Measurements from ENCODE around the gene CNR1. TPM values are rescaled to one million over a fixed set of nuclear protein-coding genes. Genes with fewer than 3 reads are reported as not detected.
A peak's percentile ranks its signal among the peaks of the same experiment; 100 is the strongest.

CNR1 gene
- total RNA-seq, 1 donor from 2014 or later, result 21.1 TPM

DNA sequence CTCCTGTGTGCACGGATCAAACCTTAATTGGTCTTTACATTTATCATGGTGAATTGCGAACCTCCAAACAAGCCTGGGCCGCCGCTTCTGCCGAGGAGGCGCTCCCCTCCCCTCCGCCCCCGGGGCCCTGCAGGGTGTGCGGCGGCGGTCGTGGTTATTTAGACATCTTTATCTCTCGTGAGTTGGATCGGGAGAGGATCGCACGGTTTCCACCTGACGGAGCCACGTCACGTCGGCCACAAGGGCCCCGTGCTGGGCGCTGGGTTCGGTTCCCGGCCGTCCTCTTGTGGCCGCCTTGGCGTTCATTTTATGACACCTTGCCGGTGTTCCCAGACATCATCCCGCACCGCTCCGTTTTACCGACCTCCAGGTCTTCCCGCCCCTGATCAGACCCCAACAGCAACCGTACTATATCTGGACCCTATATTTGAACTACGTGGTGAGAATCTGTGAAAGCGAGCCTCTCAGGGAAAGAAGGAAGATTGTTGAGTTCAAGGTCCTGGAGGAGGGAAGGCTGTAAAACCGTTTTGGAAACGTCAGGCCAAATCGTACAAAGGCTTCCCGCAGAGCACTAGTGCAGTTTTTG lies 1.3 kb upstream of the CNR1 start:
- Histone ChIP-seq H3K27ac (no peak overlapping the region), H3K27me3 (ENCODE audit: low read depth) (peaks cover 53% of the 10 kb centered on the region), H3K36me3 (no peaks in the 10 kb centered on the region), H3K4me1 (peaks cover 13% of the 10 kb centered on the region), H3K4me3 (peak overlapping the region; percentile 65), H3K9me3 (no peaks in the 10 kb centered on the region)
- ATAC-seq (no peak), DNase-seq (peak; percentile 45)
- TF ChIP-seq, protein P1, sequence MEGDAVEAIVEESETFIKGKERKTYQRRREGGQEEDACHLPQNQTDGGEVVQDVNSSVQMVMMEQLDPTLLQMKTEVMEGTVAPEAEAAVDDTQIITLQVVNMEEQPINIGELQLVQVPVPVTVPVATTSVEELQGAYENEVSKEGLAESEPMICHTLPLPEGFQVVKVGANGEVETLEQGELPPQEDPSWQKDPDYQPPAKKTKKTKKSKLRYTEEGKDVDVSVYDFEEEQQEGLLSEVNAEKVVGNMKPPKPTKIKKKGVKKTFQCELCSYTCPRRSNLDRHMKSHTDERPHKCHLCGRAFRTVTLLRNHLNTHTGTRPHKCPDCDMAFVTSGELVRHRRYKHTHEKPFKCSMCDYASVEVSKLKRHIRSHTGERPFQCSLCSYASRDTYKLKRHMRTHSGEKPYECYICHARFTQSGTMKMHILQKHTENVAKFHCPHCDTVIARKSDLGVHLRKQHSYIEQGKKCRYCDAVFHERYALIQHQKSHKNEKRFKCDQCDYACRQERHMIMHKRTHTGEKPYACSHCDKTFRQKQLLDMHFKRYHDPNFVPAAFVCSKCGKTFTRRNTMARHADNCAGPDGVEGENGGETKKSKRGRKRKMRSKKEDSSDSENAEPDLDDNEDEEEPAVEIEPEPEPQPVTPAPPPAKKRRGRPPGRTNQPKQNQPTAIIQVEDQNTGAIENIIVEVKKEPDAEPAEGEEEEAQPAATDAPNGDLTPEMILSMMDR (IDR thresholded peaks at IDR 0.05), result no peak
- intact Hi-C loops (cut with DNase I), result no loop called here

DNA sequence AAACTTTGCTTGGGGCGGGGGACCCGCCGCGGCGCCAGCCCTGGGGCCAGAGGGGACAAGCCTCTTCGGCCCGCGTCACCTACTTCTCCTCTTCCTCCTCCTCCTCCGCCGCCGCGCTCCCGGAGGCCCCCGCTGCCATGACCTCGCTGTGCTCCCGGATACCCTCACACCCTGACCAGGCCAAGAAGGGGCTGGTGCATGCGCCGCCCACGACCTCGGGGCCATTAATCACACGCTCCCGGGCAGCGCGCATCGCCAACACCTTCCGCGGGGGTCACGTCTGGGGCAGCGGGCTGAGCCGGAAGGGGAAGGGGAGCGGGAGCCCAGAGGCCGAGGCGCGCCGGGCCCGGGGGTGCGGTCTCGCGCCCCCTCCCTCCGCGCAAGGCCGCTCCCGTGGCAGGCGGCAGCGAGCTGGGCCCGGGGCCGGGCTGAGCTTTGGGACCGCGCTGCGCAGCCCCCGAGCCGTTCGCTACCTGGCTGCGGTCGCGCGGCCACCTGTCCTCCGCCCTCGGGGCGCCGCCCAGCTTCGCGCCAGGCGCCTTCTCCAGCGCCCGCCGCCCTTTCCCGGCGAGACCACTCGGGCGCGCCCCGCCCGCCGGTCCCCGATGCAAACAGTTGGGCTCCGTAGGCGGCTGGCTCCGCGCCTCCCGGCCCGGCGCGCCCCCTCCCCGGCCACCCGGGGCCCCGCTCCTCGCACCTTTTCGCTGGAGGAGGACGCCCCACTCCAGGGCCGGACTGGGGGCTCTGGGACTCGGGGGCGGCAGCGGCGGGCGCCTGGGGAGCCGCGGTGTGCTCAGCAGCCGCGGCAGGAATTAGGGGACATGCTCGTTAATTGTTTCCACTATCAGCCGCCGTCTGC lies 575 bp upstream of the CNR1 start:
- Histone ChIP-seq H3K4me1 (peaks cover 13% of the 10 kb centered on the region), H3K4me3 (peak overlapping the region; percentile 65), H3K27ac (peak overlapping the region; percentile 71), H3K27me3 (ENCODE audit: low read depth) (peaks cover 54% of the 10 kb centered on the region), H3K9me3 (no peaks in the 10 kb centered on the region), H3K36me3 (no peaks in the 10 kb centered on the region)
- intact Hi-C loops (cut with DNase I), result no loop called here
- TF ChIP-seq, protein P1 (IDR thresholded peaks at IDR 0.05), result no peak
- DNase-seq, result peak; percentile 51
- ATAC-seq, result peak; percentile 60 to 73

DNA sequence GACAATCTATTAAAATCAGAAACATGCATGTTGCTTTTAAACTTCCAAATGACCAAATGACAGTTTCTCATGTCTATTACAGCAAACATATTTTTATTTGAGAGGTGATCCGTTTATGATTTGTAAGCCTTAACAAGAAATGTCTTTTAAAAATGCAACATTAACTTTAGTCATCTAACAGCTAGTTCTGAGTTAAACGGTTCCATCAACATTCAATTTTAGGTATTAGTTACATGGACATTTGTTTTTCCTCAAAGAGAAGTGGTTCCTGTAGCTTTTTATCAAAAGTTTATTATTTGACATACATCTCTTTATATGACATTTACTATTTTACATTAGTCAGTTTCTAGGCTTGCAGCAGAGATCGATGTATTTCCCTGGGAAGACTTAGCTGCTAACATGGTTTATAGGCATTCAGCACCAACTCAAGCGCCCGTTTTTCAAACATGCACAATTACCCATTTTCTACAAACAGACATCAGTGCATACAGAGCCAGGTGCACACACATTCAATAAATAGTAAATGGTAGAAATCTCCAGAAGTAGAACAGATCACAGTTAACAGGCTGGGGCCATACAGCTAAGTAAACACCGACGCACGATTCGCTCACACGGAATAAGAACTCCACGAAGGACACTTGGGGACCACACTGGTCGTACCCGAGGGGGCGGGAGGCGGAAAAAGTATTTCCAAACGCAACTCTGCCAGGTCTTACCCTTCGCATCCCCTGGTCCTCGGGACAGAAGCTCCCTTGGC lies 882 bp downstream of the CNR1 start:
- Histone ChIP-seq H3K9me3 (no peaks in the 10 kb centered on the region), H3K4me3 (peak overlapping the region; percentile 65), H3K27ac (peak overlapping the region; percentile 71), H3K27me3 (ENCODE audit: low read depth) (peaks cover 49% of the 10 kb centered on the region), H3K36me3 (no peaks in the 10 kb centered on the region), H3K4me1 (peaks cover 13% of the 10 kb centered on the region)
- DNase-seq (no peak), ATAC-seq (peak; percentile 2 to 18)
- intact Hi-C loops (cut with DNase I), result no loop called here
- TF ChIP-seq, protein P1 (IDR thresholded peaks at IDR 0.05), result no peak

DNA sequence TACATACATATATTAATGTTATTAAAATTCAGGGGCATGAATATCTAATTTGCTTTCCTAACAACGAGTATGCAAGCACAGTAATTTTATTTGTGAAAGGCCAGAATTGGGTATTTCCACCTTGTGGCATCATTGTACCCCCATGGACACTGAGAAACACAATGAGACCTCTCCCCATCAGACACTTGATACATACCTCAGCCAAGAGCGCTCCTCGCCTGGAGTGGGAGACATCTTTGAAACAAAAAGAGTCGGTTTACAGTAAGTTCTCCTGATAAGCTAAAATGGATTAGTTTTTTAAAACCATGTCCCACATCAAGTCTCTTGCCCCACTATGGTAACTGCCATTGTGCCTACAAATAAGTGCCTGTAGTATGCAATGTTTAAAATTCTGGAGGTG lies 2.1 kb downstream of the CNR1 start:
- TF ChIP-seq, protein P1 (IDR thresholded peaks at IDR 0.05), result no peak
- no peak overlapping the region for H3K27ac ChIP-seq
- H3K36me3 ChIP-seq, result no peaks in the 10 kb centered on the region
- peak overlapping the region; percentile 65 for H3K4me3 ChIP-seq
- H3K9me3 ChIP-seq, result no peaks in the 10 kb centered on the region
- H3K27me3 ChIP-seq (ENCODE audit: low read depth), result peaks cover 49% of the 10 kb centered on the region
- intact Hi-C loops (cut with DNase I), result no loop called here
- ATAC-seq (no peak), DNase-seq (no peak)
- H3K4me1 ChIP-seq, result peaks cover 13% of the 10 kb centered on the region

DNA sequence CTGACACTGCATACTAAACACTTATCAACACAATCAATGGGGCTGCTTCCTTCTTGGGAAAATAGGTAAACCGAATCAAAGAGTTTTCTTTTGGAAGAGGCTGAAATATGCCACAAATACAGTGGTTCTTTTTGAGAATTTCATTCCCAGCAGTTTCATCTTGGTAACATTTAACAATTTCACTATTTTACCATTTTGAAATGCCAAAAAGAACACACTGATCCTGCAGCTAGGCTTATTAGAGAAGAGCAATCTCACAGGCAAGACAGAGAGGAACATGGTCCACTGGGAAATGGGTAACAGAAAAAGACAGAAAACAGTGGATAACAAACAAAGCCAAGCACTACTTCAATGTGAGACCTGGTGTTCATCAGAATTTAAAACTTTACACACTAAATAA lies 2.5 kb downstream of the CNR1 start:
- ATAC-seq (no peak), DNase-seq (no peak)
- TF ChIP-seq, protein P1 (IDR thresholded peaks at IDR 0.05), result no peak
- Histone ChIP-seq H3K27me3 (ENCODE audit: low read depth) (peaks cover 49% of the 10 kb centered on the region), H3K36me3 (no peaks in the 10 kb centered on the region), H3K27ac (no peak overlapping the region), H3K9me3 (no peaks in the 10 kb centered on the region), H3K4me1 (peaks cover 13% of the 10 kb centered on the region), H3K4me3 (no peak overlapping the region)
- intact Hi-C loops (cut with DNase I), result no loop called here
